HEK293 (cell line): ENCODE measurements around the gene CLCN7.

Experiments
- KLF10 ChIP-seq: fragments of 450-650 bp; IDR thresholded peaks from 2 replicates; pipeline ENCODE4 v1.5.1; 2018; ENCODE audit warnings: missing biosample characterization, mild to moderate bottlenecking, missing genetic modification characterization
- REST ChIP-seq: fragments of 450-650 bp; formaldehyde crosslinking; IDR thresholded peaks from 2 replicates; pipeline ENCODE4 v1.5.1; 2016; ENCODE audit warnings: missing biosample characterization, missing genetic modification characterization
- ZBTB7A ChIP-seq: fragments of 450-650 bp; formaldehyde crosslinking; IDR thresholded peaks from 2 replicates; pipeline ENCODE4 v1.5.1; 2016; ENCODE audit warnings: low read depth, missing biosample characterization, missing genetic modification characterization
- ZSCAN30 ChIP-seq: fragments of 450-650 bp; IDR thresholded peaks from 2 replicates; pipeline ENCODE4 v1.5.1; 2018; ENCODE audit warnings: missing biosample characterization, mild to moderate bottlenecking, missing genetic modification characterization, moderate library complexity
- TF ChIP-seq, protein P1 (sequence below): fragments of 450-650 bp; formaldehyde crosslinking; IDR thresholded peaks from 2 replicates; pipeline ENCODE4 v1.5.1; 2016; ENCODE audit warnings: missing biosample characterization, missing genetic modification characterization

DNA sequence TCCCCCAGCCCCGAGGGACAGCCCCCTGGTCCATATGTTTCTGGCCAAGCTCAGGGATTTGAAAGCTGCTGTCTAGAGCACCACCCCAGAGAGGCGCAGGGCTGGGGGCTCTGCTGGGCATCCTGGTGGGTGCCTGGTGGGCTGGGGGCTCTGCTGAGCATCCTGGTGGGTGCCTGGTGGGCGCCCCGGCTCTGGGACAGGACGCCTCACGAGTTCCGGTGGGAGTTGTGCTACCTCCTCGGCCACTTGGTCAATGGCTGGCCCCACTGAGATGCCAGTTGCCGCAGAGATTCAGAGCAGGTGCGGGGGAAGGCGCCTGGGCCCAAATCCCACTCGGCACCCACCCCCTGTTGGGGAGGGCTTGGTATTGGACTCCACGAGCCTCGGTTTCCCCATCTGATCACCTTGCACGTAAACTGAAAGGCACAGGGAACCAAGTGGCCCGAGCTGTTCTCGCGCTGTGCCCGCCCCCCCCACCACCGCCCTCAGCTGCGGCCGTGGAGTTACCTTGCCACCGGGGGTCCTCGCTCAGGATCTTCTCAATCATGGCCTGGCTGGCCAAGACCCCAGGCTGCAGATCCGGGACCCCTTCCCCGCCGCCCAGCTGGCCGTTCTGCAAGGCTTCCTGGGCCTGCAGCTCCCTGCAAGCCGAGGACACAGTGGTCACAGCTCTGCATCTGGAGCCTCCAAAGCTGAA, 73.6 kb downstream of the CLCN7 start:
- no peak for TF ChIP-seq ZSCAN30 (tag by site-specific recombination)
- TF ChIP-seq, protein P1, sequence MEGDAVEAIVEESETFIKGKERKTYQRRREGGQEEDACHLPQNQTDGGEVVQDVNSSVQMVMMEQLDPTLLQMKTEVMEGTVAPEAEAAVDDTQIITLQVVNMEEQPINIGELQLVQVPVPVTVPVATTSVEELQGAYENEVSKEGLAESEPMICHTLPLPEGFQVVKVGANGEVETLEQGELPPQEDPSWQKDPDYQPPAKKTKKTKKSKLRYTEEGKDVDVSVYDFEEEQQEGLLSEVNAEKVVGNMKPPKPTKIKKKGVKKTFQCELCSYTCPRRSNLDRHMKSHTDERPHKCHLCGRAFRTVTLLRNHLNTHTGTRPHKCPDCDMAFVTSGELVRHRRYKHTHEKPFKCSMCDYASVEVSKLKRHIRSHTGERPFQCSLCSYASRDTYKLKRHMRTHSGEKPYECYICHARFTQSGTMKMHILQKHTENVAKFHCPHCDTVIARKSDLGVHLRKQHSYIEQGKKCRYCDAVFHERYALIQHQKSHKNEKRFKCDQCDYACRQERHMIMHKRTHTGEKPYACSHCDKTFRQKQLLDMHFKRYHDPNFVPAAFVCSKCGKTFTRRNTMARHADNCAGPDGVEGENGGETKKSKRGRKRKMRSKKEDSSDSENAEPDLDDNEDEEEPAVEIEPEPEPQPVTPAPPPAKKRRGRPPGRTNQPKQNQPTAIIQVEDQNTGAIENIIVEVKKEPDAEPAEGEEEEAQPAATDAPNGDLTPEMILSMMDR (tag by site-specific recombination) = no peak
- no peak for TF ChIP-seq ZBTB7A (tag by site-specific recombination)
- no peak for TF ChIP-seq KLF10 (tag by site-specific recombination)
- no peak for TF ChIP-seq REST (tag by site-specific recombination)
